ENCODE data around the gene RASD2.

DNA sequence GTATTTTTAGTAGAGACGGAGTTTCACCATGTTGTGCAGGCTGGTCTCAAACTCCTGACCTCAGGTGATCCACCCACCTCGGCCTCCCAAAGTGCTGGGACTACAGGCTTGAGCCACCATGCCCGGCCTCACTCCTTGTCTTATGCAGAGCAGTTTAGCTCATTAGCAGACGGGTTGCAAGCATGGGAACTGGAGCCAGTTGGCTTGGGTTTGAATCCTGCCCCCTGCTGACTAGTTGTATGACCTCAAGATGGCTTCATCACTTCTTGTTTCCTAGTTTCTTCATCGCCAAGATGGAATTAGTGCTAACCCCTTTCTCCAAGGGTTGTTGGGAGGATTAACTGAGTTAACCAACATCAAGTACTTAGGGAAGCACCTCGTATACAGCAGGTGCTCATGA is 23.4 kb upstream of the RASD2 start:
- TF ChIP-seq, protein P1, sequence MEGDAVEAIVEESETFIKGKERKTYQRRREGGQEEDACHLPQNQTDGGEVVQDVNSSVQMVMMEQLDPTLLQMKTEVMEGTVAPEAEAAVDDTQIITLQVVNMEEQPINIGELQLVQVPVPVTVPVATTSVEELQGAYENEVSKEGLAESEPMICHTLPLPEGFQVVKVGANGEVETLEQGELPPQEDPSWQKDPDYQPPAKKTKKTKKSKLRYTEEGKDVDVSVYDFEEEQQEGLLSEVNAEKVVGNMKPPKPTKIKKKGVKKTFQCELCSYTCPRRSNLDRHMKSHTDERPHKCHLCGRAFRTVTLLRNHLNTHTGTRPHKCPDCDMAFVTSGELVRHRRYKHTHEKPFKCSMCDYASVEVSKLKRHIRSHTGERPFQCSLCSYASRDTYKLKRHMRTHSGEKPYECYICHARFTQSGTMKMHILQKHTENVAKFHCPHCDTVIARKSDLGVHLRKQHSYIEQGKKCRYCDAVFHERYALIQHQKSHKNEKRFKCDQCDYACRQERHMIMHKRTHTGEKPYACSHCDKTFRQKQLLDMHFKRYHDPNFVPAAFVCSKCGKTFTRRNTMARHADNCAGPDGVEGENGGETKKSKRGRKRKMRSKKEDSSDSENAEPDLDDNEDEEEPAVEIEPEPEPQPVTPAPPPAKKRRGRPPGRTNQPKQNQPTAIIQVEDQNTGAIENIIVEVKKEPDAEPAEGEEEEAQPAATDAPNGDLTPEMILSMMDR (IDR thresholded peaks at IDR 0.05), result no peak
- TF ChIP-seq POLR2AphosphoS5 (IDR thresholded peaks at IDR 0.05; ENCODE audit: insufficient read depth in 1 of 2, low read depth in 1 of 2) (no peak), POLR2A (IDR thresholded peaks at IDR 0.05) (no peak)

Data from vagina (tissue), 2 donors.